ENCODE results near the gene C20orf144.
"Not testable (repeated sequence)": the region's sequence is repeated elsewhere in the genome, so short reads cannot be mapped to it uniquely, and the experiment has no call there.

The C20orf144 gene

DNA sequence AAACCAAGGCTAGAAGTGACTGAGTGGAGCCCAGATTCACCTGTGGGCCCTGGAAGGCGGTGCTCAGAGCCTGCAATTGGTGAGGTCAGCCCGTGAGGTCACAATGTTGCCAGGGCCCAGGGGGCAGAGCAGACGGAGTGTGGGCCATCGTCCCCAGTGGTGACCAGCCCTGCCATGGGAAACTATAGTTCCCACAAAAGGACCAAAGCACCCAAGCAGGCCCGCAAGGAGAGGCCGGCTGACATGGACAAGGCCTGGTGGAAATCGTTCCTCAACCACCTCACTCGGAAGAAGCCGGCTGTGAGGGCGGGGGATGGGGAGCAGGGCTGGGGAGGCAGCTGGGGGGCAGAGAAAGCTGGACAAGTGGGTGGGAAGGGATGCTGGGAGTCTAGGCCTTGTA lies at the start of gene C20orf144:
Gene C20orf144, plus strand, starts transcription at position 156 of the 400 bp plus-strand sequence. Its CDS starts 19 bp downstream, at position 175.
- no peak for DNase-seq

DNA sequence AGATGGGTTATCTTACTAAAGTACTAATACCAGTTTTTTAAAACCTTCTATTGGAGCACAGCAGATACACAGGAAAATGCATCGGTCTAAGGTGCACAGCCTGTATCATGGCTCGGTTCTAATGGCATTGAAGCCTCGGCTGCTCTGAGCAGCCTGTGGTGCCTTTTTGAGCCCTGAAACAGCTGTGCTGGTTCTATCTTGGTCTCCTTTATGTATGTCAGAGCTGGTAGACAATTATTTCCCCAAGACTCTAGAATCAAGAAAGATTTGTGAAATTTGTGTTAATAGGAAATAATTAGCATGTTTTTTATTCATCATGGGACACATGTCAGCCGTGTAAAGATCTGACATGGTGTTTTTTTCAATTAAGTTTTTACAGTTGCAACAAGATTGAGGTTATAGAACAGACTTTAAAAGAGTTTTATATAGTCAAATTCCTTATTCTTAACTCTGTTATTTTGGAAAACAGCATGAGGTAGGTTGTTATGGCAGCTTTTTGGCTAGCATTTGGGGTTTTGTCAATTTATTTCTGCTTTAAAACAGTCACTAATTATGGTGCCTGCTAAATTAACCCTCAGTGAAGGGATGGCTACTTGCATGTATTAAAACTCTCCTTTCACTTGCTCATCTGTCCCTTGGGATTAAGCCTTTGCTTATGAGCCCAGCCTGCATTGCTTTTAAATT lies 40.3 kb upstream of the C20orf144 start:
- no peak for DNase-seq

GRCh38 chr20:33622705-33623365 lies 39.3 kb upstream of the C20orf144 start:
- DNase-seq: no peak

DNA sequence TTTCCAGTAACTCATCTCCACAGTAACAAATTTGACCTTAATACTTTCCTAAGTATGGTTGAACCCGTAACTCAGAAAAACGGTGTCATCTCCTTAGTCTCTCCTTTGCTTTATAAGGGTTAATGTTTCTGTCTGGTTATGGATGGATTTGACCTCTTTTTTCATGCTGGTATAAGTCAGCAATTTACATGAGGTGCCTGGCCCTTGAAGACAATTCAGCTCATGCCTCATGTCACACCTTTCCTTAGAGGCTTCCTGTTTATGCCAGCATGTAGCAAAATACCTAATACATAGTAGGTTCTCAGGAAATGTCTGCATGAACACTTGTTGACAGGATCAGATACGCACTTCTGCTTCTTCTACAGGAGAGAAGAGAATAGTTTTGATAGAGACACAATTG lies 37.7 kb upstream of the C20orf144 start:
- no peak for DNase-seq

GRCh38 chr20:33626190-33626589 lies 35.9 kb upstream of the C20orf144 start:
- no peak for DNase-seq

DNA sequence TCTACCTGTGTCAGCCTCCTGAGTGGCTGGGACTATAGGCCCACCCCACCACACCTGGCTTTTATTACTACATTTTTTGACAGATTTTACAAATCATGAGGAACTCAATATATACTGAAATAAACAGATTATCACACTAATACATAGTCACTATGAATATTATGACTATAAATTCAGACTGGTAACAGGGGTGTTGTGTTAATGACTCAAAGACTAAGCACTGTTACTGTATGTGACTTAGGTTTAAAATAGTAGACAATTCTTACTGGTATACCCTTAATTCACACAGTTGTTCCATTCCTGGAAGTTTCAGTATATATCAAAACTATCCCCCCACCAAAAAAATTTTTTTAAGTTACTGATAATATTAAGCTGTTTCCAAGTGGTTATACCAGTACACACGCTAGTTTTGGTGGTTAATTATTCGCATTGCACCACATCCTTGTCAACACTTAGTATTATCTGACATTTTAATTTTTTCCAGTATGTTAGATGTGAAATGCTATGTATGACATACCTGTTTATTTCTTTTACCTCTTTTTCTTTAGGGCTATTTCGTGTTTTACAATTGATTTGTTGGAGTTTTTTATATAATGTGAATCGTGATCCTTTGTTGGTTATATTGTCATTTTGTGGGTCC lies 34.4 kb upstream of the C20orf144 start:
- no peak for DNase-seq

DNA sequence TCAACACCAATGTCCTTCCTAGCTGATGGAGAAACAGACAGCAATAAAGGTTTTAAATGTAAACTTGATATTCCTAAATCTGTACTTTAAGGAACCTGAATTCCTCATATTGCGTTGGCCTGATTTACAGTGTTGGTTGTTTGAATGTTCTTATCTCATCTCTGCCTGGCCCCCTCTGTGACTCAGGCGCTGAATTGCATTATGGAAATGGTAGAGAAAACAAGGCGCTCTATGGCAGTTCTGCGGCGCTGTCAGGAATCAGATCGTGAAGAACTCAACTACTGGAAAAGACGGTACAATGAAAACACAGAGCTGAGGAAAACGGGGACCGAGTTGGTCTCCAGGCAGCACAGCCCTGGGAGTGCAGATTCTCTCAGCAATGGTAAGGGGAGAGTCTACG lies 32.6 kb upstream of the C20orf144 start:
- no peak for DNase-seq

GRCh38 chr20:33629979-33630378 lies 32.1 kb upstream of the C20orf144 start:
- no peak for DNase-seq

DNA sequence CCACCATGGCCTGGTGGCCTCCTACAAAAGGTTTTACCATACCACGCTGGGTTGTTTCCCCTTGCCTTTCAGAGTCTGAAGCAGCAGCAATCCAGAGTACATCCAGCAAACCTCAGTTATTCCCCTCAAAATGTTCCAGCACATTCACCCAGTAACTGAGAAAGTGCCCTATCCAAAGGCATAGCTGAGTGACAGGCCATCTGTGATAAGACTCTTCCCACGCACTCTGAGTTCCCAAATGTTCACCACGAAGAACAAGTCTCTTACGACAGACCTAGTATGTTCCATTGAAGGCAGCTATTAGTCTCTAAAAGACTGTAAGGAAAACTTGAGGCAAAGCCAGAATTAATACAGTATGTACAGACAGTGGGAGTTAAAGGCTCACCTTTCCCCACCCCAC lies 31.6 kb upstream of the C20orf144 start:
- no peak for DNase-seq

- not testable (repeated sequence) for DNase-seq
These were observed 30.2 kb upstream of the C20orf144 start for GRCh38 chr20:33631910-33632309.

DNA sequence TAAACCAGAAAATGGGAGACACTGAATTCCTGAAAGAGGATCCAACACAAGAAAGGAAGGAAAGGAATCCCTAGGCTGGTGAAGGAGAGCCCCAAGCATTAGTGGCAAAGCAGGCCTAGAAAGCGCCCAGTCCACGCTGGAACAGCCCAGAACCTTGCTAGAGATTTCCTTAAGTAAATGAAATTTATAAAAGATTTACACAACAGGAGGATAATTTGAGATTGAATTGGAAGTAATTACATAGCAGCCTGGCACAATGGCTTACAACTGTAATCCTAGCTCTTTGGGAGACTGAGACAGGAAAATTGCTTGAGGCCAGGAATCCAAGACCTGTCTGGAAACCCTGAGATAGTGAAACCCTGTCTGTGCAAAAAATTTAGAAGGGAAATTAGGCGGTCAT lies 26.8 kb upstream of the C20orf144 start:
- no peak for DNase-seq

DNA sequence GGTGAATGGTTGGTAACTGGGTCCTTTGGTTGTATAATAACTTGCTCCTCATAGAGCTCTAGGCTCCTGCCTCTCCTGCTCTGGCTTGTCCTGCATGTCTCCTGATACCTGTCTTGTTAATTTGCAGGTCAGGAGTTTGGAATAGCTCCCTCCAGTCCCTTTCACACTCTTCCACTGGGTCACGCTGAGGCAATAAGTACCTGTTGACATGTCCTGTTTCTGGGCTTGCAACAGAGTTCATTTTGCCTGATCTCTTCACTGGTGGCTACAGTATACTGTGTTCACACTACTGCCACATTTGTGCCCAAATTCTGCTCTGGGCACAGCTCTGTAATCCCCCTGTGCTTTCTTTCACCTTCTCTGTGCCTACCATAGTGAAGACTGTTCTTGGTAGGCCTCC lies 25.4 kb upstream of the C20orf144 start:
- DNase-seq: no peak

DNA sequence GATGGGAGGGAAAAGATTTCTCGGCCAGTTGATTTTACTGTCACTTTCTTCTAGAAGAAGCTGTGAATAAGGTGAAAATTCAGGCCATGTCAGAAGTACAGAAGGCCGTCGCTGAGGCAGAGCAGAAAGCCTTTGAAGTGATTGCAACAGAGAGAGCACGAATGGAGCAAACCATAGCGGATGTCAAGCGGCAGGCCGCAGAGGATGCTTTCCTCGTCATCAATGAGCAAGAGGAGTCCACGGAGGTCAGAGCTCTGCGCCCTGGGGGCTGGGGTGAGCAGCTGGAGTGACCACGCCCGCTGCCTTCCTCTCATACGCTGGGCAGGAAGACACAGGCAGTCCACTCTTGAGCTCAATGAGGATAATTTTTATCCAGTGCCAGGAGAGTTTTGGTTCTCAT lies 21.8 kb upstream of the C20orf144 start:
- DNase-seq: no peak

DNA sequence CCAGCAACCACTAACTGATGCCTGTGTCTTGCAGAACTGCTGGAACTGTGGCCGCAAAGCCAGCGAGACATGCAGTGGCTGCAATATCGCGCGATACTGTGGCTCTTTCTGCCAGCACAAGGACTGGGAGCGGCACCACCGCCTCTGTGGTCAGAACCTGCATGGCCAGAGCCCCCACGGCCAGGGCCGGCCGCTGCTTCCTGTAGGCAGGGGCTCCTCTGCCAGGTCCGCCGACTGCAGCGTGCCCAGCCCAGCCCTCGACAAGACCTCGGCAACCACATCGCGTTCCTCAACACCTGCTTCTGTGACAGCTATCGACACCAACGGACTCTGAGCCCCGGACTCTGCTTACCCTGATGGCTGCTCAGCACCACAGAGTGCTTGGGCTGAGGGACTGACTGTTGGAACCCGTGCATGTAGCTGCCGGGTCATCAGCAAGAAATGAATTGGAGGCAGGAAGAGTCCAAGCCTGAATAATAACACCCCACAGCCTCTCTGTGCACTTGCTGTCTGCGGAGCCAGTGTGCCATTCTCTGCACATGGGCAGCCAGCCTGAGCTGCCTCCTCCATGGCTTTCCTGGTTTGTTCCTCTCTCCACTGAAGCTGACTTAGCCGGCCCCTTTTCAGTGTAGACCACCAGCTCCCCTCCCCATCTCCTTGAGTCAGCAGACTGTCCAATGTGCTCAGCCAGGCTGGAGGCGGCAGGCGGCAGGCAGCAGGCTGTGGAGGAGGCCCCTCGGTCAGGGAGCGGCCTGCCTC lies 17.6 kb upstream of the C20orf144 start:
- DNase-seq: no peak

GRCh38 chr20:33645072-33645358 lies 17.1 kb upstream of the C20orf144 start:
- DNase-seq: peak; percentile 61

GRCh38 chr20:33645396-33645795 lies 16.7 kb upstream of the C20orf144 start:
- peak; percentile 37 for DNase-seq

GRCh38 chr20:33646191-33646590 lies 15.9 kb upstream of the C20orf144 start:
- DNase-seq: no peak

DNA sequence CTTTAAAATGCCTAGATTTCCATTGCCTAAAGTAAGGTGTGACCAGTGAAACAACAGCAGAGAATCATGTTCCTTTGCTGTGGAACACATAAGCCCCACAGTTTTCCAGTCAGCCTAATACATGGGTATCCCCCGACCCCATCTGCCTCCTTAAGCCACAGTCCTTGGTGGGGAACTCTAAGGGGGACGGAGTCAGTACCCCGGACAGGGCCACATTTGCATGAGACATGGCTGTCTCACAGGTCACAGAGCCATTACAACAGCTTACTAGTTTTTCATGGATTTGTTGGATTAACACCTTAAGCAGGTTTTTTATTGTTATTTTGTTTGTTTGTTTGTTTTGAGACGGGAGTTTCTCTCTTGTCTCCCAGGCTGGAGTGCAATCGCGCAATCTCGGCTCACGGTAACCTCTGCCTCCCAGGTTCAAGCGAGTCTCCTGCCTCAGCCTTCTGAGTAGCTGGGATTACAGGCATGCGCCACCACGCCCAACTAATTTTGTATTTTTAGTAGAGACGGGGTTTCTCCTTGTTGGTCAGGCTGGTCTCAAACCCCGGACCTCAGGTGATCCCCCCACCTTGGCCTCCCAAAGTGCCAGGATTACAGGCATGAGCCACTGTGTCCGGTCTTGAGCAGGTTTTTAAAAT lies 15.0 kb upstream of the C20orf144 start:
- not testable (repeated sequence) for DNase-seq

- no peak for DNase-seq
These were observed 14.3 kb upstream of the C20orf144 start for GRCh38 chr20:33647603-33648395.

DNA sequence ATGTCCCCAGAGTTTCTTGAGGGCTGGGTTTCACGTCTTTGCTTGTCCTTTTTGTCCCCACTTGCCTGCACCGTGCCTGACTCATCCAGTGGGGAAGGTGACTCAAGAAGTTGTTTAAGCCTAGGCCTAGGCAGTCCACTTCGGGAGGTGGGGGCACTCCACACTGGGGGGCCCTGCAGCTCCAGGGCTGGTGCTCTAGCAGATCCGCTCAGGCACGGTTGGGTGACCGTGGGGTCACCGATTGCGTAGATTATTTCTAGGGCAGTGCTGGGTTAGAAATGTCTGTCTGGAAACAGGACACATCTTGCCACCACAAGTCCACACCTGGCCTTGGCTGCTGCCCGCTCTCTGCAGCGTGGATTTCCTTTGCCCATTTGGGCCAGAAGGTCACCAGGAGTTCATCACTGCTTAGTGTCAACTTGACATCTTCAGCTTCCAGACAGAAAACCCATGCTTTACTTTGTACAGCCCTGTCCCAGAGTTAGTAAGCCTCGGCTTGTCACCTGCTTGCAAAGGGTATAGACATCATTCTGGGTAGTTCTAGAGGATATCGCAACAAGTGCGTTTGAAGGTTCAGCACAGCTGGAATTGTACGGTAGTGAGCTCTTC lies 13.6 kb upstream of the C20orf144 start:
- no peak for DNase-seq

- DNase-seq: no peak
These were observed 12.9 kb upstream of the C20orf144 start for GRCh38 chr20:33649201-33649681.
